Suprapubic skin (tissue), 4 donors: Measurements from ENCODE around the gene GRM5. TPM values are rescaled to one million over a fixed set of nuclear protein-coding genes. Genes with fewer than 3 reads are reported as not detected.
"Not testable (repeated sequence)": the region's sequence is repeated elsewhere in the genome, so short reads cannot be mapped to it uniquely, and the experiment has no call there.

Experiments
- DNase-seq, 2 donors: peaks; one replicate each; pipeline ENCODE4 v3.0.0-alpha.2; 2019; ENCODE audit warnings: low spot score in 2 of 2
- H3K27ac ChIP-seq: fragments of 200-600 bp; sonication (generic); one replicate; pipeline ENCODE4 v1.5.1; 2019
- H3K27me3 ChIP-seq: fragments of 200-600 bp; sonication (generic); one replicate; pipeline ENCODE4 v1.5.1; 2019
- H3K36me3 ChIP-seq: fragments of 200-600 bp; sonication (generic); one replicate; pipeline ENCODE4 v1.5.1; 2019
- H3K4me1 ChIP-seq: fragments of 200-600 bp; sonication (generic); one replicate; pipeline ENCODE4 v1.5.1; 2019
- H3K4me3 ChIP-seq: fragments of 200-600 bp; sonication (generic); one replicate; pipeline ENCODE4 v1.5.1; 2019; ENCODE audit warnings: mild to moderate bottlenecking
- H3K9me3 ChIP-seq: fragments of 200-600 bp; sonication (generic); one replicate; pipeline ENCODE4 v1.5.1; 2019
- EP300 ChIP-seq: sonication (generic); formaldehyde crosslinking; IDR thresholded peaks from one replicate; pipeline ENCODE4 v1.6.1; 2017; ENCODE audit warnings: antibody characterized with exemption
- POLR2A ChIP-seq, 2 donors: fragments of 450-650 bp; IDR thresholded peaks; one replicate each; pipeline ENCODE4 v1.6.1; 2017; ENCODE audit warnings: antibody characterized with exemption in 2 of 2, mild to moderate bottlenecking in 2 of 2, moderate library complexity in 2 of 2
- POLR2AphosphoS5 ChIP-seq, 3 donors: sonication (generic); formaldehyde crosslinking; IDR thresholded peaks; one replicate each; pipeline ENCODE4 v1.6.1; 2017; ENCODE audit warnings: antibody characterized with exemption in 3 of 3
- WGBS: methylation state at CpG from one replicate; pipeline ENCODE4 v1.1.5; 2018; 5-methylcytosine and 5-hydroxymethylcytosine counted together
- total RNA-seq, 4 donors: library from RNA; depleted of rRNA; stranded (reverse); fragments of >200 nt; gene quantifications; one replicate each; pipeline ENCODE4 v1.1.0, GENCODE V29; 2016
- TF ChIP-seq, protein P1 (sequence below), 2 donors: fragments of 200-600 bp in 1 of 2; fragments of 450-650 bp in 1 of 2; sonication (generic) in 1 of 2; IDR thresholded peaks; one replicate each; pipeline ENCODE4 v1.5.1; 2016 to 2019; ENCODE audit warnings: antibody characterized with exemption in 2 of 2, mild to moderate bottlenecking in 1 of 2, moderate library complexity in 1 of 2

GRM5 gene
- total RNA-seq, 4 donors from 2014 or later, result not detected

DNA sequence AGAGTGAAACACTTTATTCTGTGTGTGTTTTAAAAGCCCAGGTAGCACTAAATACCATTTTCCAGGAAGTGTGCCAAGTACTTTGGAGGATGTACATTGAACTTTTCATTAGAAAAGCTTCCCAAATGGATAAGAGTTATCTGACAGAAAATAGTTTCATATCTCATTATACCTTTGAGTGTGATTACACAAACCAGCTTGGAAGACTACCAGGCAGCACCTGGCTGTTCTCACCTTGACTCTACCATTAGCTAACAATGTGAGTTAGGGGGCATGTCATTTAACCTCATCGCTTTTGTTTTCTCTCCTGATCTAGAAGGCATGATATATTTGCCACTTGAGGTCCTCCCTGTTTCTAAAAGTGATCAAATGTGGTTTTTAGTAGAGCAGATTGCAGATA is 50.2 kb downstream of the GRM5 start:
- Histone ChIP-seq H3K4me3 (no peak overlapping the region), H3K4me1 (no peaks in the 10 kb centered on the region), H3K27ac (no peak overlapping the region), H3K9me3 (no peaks in the 10 kb centered on the region), H3K27me3 (no peaks in the 10 kb centered on the region), H3K36me3 (no peaks in the 10 kb centered on the region)
- TF ChIP-seq POLR2A (IDR thresholded peaks at IDR 0.05), result no peak
- TF ChIP-seq EP300, result no peak
- TF ChIP-seq, protein P1, sequence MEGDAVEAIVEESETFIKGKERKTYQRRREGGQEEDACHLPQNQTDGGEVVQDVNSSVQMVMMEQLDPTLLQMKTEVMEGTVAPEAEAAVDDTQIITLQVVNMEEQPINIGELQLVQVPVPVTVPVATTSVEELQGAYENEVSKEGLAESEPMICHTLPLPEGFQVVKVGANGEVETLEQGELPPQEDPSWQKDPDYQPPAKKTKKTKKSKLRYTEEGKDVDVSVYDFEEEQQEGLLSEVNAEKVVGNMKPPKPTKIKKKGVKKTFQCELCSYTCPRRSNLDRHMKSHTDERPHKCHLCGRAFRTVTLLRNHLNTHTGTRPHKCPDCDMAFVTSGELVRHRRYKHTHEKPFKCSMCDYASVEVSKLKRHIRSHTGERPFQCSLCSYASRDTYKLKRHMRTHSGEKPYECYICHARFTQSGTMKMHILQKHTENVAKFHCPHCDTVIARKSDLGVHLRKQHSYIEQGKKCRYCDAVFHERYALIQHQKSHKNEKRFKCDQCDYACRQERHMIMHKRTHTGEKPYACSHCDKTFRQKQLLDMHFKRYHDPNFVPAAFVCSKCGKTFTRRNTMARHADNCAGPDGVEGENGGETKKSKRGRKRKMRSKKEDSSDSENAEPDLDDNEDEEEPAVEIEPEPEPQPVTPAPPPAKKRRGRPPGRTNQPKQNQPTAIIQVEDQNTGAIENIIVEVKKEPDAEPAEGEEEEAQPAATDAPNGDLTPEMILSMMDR (IDR thresholded peaks at IDR 0.05), result no peak
- TF ChIP-seq POLR2AphosphoS5 (IDR thresholded peaks at IDR 0.05), result no peak
- DNase-seq, result no peak
- 37% methylated on average over 1 of the region's 1 CpG for WGBS

DNA sequence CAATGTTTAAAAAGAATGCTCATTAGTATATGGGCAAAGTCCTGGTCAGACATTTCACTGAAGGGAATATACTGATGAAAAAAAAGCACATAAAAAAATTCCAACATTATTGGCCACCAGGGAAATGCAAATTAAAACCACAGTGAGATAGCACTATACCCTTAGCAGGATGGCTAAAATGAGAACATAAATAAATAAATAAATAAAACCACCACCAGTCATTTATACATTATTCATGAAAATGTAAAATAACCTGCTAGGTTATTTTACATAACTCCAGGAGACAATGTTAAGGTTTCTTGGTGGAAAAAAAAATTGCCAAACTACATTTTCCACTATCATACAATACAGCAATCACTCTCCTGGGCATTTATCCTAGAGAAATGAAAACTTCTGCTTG is 64.9 kb downstream of the GRM5 start:
- H3K27me3 ChIP-seq, H3K4me1 ChIP-seq, H3K4me3 ChIP-seq, H3K9me3 ChIP-seq, H3K36me3 ChIP-seq, DNase-seq, H3K27ac ChIP-seq: not testable (repeated sequence)

DNA sequence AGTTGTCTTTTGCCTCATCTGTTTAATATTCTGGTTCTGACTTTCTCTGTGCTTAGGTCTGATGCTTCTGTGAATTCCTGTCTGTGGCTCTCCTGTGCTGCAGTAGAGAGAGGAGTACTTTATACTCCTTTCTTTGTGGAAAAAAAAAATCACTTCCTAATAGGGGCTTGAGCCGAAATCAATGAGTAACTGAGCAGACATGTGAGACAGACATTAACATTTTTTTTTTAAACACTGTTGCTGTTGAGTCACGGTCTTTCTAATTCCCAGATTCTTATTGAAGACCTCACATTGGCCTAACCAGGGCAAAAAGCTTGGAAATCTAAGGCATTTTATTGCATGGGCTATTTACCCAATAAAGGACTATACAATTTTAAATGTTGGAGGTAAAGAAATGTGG is 86.1 kb downstream of the GRM5 start:
- Histone ChIP-seq H3K27me3 (no peaks in the 10 kb centered on the region), H3K36me3 (no peaks in the 10 kb centered on the region), H3K4me3 (no peak overlapping the region), H3K9me3 (no peaks in the 10 kb centered on the region), H3K4me1 (no peaks in the 10 kb centered on the region), H3K27ac (no peak overlapping the region)
- TF ChIP-seq POLR2A (IDR thresholded peaks at IDR 0.05), result no peak
- TF ChIP-seq, protein P1 (IDR thresholded peaks at IDR 0.05), result no peak
- TF ChIP-seq EP300, result no peak
- no peak for TF ChIP-seq POLR2AphosphoS5 (IDR thresholded peaks at IDR 0.05)
- DNase-seq, result no peak
- 70% methylated on average over 2 of the region's 2 CpGs for WGBS

DNA sequence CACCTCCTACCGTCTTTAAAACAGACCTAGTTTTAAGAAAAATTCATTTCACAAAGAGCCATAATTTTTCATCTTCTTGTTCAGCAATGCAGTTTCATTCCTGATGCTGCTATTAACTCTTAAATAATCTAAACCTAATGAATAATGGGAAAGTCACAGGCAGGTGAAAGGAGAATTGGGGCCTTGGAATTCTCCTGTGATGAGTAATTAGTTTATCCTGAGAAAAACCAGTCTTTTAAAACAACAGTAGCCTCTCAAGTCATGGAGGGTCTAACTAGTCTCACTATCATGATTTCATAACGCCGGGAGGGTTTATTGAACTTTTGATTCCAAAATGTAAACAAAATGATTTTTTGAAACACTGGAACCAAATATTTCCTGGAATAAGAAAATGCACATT is 86.8 kb downstream of the GRM5 start:
- not testable (repeated sequence) for H3K27me3 ChIP-seq, H3K27ac ChIP-seq, H3K36me3 ChIP-seq, H3K9me3 ChIP-seq, H3K4me1 ChIP-seq, H3K4me3 ChIP-seq, DNase-seq
- 87% methylated on average over 3 of the region's 3 CpGs for WGBS

DNA sequence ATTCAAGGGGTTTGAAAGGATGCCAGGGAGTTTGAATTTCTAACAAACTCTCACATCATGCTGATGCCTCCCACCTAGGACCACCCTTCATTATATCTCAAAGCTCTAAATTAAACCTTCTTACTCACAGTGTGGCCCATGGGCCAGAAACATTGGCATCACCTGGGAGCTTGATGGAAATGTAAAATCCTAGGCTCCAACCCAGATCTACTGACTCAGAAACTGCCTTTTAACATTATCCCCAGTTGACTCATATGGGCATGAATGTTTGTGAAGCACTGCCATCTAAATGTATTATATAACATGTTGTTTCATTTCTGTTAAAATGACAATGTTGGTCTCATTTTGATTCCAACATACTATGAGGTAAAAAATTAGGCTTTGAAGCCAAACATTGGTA is 90.3 kb downstream of the GRM5 start:
- not testable (repeated sequence) for H3K27ac ChIP-seq, H3K4me3 ChIP-seq, H3K4me1 ChIP-seq, DNase-seq, H3K36me3 ChIP-seq, H3K9me3 ChIP-seq, H3K27me3 ChIP-seq

DNA sequence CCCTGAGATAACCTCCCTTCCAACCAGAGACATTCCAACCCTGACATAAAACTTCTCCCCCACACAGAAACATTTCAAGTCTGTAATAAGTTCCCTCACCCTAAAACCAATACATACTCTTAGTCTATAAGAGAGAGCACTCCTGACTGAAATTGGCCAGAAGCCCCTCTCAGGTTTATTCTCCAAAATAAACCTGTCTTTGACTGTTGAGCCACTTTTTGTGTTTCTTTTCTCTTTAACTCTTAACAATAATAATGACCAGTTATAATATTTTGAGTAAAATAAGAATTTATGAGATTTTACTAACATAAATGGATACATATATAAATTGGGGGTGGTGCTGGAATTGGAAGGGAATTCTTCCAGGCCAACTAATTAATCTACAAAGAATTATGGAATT is 93.6 kb downstream of the GRM5 start:
- H3K36me3 ChIP-seq, result no peaks in the 10 kb centered on the region
- no peaks in the 10 kb centered on the region for H3K27me3 ChIP-seq
- H3K4me1 ChIP-seq, result no peaks in the 10 kb centered on the region
- no peak overlapping the region for H3K4me3 ChIP-seq
- no peak for DNase-seq
- H3K27ac ChIP-seq, result no peak overlapping the region
- H3K9me3 ChIP-seq, result no peaks in the 10 kb centered on the region
- no peak for TF ChIP-seq POLR2AphosphoS5 (IDR thresholded peaks at IDR 0.05)
- TF ChIP-seq, protein P1 (IDR thresholded peaks at IDR 0.05), result no peak
- TF ChIP-seq POLR2A (IDR thresholded peaks at IDR 0.05), result no peak
- TF ChIP-seq EP300, result no peak

DNA sequence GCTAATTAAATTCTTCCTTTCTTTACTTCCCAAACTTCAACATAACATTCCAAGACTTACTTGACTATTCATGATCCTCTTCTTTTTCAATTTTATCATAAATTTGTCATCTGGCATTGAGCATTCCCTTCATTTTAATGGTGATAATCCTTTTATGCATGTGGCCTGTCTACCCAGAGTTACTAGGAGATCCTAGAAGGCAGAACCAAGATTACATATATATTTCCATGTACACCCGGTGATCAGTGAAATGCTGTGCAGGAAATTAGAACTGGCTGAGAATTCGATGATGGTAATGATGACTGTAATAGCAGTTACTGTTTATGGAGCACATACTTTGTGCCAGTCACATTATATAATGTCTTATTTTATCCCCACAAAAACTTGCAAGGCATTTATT is 104.2 kb downstream of the GRM5 start:
- H3K9me3 ChIP-seq, DNase-seq, H3K27me3 ChIP-seq, H3K36me3 ChIP-seq, H3K27ac ChIP-seq, H3K4me1 ChIP-seq, H3K4me3 ChIP-seq: not testable (repeated sequence)
- WGBS, result 70% methylated on average over 2 of the region's 2 CpGs

DNA sequence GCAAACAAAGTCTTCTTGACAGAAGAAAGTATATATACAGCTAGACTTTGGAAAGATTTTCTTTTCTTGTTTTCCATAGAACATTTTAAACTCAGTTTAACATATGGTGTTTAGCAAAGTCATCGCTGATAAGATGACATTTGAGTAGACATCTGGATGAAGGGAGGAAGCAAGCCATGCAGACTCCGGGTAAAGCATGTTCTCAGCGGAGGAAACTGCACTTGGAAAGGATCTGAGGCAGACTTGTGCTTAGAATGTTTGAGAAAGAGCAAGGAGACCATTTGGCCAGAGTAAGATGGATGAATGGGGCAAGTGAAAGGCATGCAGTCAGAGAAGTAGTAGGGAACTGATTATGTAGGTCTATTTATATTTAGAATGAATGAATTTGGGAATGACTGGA is 105.9 kb downstream of the GRM5 start:
- not testable (repeated sequence) for H3K27me3 ChIP-seq, DNase-seq, H3K4me3 ChIP-seq, H3K9me3 ChIP-seq, H3K27ac ChIP-seq, H3K36me3 ChIP-seq, H3K4me1 ChIP-seq
- 50% methylated on average over 3 of the region's 3 CpGs for WGBS
